PC-9 (cell line): Measurements from ENCODE around the gene AVPI1. TPM values are rescaled to one million over a fixed set of nuclear protein-coding genes. Genes with fewer than 3 reads are reported as not detected.

ENCODE experiments used
- BruUV-seq: library from RNA; stranded (reverse); fragments of 400-500 nt; replicated peaks from 2 replicates; lab custom pipeline; 2021; lab: Mats Ljungman, UMichigan
- CTCF ChIA-PET: fragments of 300-600 bp; sonication (Branson Sonifier 250); formaldehyde crosslinking; loops from one replicate; lab custom pipeline; 2022; ENCODE audit warnings: antibody characterized with exemption; lab: Charles Lee
- POLR2A ChIA-PET: fragments of 300-600 bp; sonication (Branson Sonifier 250); formaldehyde crosslinking; loops from one replicate; lab custom pipeline; 2022; ENCODE audit warnings: antibody characterized with exemption; ENCODE audit not compliant: unreplicated experiment; lab: Charles Lee
- DNase-seq, 2 experiments: peaks; one replicate each; pipeline versions ENCODE4 v3.0.0 to v3.0.0-alpha.2; 2015 to 2022; ENCODE audit warnings: mixed read lengths in 1 of 2
- H2AFZ ChIP-seq: fragments of 200-600 bp; sonication (generic); 2 replicates; pipeline ENCODE4 v1.8.1; 2017; ENCODE audit warnings: antibody characterized with exemption
- H3F3A ChIP-seq: fragments of 200-600 bp; sonication (generic); 2 replicates; pipeline ENCODE4 v1.8.1; 2017; ENCODE audit warnings: antibody characterized with exemption, mild to moderate bottlenecking, low read depth; ENCODE audit not compliant: insufficient read depth
- H3K27ac ChIP-seq: fragments of 200-600 bp; sonication (generic); 2 replicates; pipeline ENCODE4 v1.6.1; 2016; ENCODE audit warnings: mixed run types
- H3K27me3 ChIP-seq: fragments of 200-600 bp; sonication (generic); 2 replicates; pipeline ENCODE4 v1.6.1; 2016; ENCODE audit warnings: low read depth, mixed run types; ENCODE audit not compliant: insufficient read depth
- H3K36me3 ChIP-seq: fragments of 200-600 bp; sonication (generic); 2 replicates; pipeline ENCODE4 v1.6.1; 2016; ENCODE audit warnings: low read depth, mixed run types
- H3K4me1 ChIP-seq: fragments of 200-600 bp; sonication (generic); replicated peaks from 2 replicates; pipeline ENCODE4 v1.6.1; 2016; ENCODE audit warnings: mixed run types; ENCODE audit not compliant: insufficient read depth
- H3K4me2 ChIP-seq: fragments of 200-600 bp; sonication (generic); 2 replicates; pipeline ENCODE4 v1.6.1; 2017; ENCODE audit warnings: mixed run types
- H3K4me3 ChIP-seq: fragments of 200-600 bp; sonication (generic); 2 replicates; pipeline ENCODE4 v1.6.1; 2016; ENCODE audit warnings: mixed run types
- H3K79me2 ChIP-seq: fragments of 200-600 bp; sonication (generic); 2 replicates; pipeline ENCODE4 v1.6.1; 2017; ENCODE audit warnings: low read depth, mixed run types
- H3K9me2 ChIP-seq: fragments of 200-600 bp; sonication (generic); 2 replicates; pipeline ENCODE4 v1.8.1; 2017; ENCODE audit warnings: mild to moderate bottlenecking; ENCODE audit not compliant: insufficient read depth
- H3K9me3 ChIP-seq: fragments of 200-600 bp; sonication (generic); 2 replicates; pipeline ENCODE4 v1.8.1; 2016; ENCODE audit warnings: low read depth; ENCODE audit not compliant: insufficient read depth
- H4K20me1 ChIP-seq: fragments of 200-600 bp; sonication (generic); 2 replicates; pipeline ENCODE4 v1.8.1; 2017; ENCODE audit not compliant: insufficient read depth
- EZH2 ChIP-seq: fragments of 200-600 bp; sonication (generic); IDR thresholded peaks from 2 replicates; pipeline ENCODE4 v1.8.0; 2017; ENCODE audit warnings: antibody characterized with exemption, low read depth
- intact Hi-C: fragments of 100-400 bp; cut with micrococcal nuclease; formaldehyde crosslinking; loops from one replicate; pipeline ENCODE4 v1.10.0; 2022; ENCODE audit not compliant: unreplicated experiment
- total RNA-seq: library from RNA; stranded (reverse); gene quantifications from 2 replicates; pipeline ENCODE4 v1.2.3, GENCODE V29; 2021
- TF ChIP-seq, protein P1 (sequence below): fragments of 200-600 bp; sonication (generic); conservative IDR thresholded peaks from 2 replicates; pipeline ENCODE4 v1.6.1; 2017; ENCODE audit warnings: mixed run types, antibody characterized with exemption, mild to moderate bottlenecking, moderate library complexity

Gene AVPI1
- total RNA-seq, 1 experiment from 2014 or later = 20.5 TPM

DNA sequence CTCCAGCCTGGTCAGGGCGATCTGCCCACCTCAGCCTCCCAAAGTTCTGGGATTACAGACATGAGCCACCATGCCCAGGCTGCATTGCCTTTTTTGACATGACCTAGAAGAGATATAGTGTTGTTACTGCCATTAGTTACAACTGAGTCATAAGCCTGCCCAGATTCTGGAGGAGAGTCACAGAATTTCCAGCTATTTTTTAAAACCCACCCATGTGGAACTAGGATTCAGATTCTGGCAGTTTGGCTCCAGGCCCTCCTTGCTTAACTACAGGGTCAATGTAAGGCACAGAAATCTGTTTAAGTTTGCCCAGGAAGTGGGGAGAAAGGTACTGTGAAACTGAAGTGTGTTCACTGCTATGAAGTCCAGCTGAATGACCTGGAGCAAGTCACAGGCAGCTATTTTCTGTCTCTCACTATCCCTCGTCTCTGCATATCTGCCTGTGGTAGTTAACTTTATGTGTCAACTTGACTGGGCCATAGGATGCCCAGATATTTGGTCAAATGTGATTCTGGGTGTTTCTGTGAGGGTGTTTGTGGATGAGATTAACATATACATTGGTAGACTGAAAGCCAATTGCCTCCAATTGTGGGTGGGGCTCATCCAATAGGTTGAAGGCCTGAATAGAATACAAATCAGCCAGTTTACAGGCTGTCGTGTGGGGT, 18.1 kb upstream of the AVPI1 start:
- Histone ChIP-seq H3K9me2 (no peaks in the 10 kb centered on the region), H3K4me1 (0 out of 2 replicates have a peak, but pooled peaks cover 9% of the 10 kb centered on the region), H3K27me3 (no peaks in the 10 kb centered on the region), H2AFZ (no peak overlapping the region), H3K4me3 (no peak overlapping the region), H3K36me3 (no peaks in the 10 kb centered on the region), H3F3A (0 out of 2 replicates have a peak, but pooled peaks cover 5% of the 10 kb centered on the region), H3K79me2 (no peaks in the 10 kb centered on the region), H3K27ac (no peak overlapping the region), H3K9me3 (no peaks in the 10 kb centered on the region), H3K4me2 (no peak overlapping the region), H4K20me1 (no peaks in the 10 kb centered on the region)
- ChIA-PET CTCF (no interaction called here), POLR2A (no interaction called here)
- no TSS peak for BruUV-seq
- DNase-seq = no peak
- intact Hi-C loops = no loop called here
- TF ChIP-seq, protein P1, sequence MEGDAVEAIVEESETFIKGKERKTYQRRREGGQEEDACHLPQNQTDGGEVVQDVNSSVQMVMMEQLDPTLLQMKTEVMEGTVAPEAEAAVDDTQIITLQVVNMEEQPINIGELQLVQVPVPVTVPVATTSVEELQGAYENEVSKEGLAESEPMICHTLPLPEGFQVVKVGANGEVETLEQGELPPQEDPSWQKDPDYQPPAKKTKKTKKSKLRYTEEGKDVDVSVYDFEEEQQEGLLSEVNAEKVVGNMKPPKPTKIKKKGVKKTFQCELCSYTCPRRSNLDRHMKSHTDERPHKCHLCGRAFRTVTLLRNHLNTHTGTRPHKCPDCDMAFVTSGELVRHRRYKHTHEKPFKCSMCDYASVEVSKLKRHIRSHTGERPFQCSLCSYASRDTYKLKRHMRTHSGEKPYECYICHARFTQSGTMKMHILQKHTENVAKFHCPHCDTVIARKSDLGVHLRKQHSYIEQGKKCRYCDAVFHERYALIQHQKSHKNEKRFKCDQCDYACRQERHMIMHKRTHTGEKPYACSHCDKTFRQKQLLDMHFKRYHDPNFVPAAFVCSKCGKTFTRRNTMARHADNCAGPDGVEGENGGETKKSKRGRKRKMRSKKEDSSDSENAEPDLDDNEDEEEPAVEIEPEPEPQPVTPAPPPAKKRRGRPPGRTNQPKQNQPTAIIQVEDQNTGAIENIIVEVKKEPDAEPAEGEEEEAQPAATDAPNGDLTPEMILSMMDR = no peak
- no peak for TF ChIP-seq EZH2

DNA sequence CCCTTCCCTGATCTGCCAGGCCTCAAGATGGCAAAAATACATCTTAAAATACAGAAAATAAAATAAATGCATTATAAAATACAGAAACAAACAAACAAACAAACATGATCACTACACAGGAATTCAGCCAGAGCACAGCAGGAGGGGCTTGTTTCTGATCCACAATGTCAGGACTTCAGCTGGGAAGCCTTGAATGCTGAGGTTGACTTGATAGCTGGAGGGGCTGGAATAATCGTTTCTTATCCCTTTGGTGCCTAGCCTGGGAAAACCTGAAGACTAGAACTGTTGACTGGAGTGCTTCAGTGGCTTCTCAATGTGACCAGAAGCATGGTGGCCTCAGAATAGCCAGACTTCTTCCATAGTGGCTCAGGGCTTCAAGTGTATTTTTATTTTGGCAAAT, 17.3 kb upstream of the AVPI1 start:
- no peak for DNase-seq
- no peaks in the 10 kb centered on the region for H3K27me3 ChIP-seq
- H4K20me1 ChIP-seq = no peaks in the 10 kb centered on the region
- no peak overlapping the region for H2AFZ ChIP-seq
- H3K27ac ChIP-seq = no peak overlapping the region
- BruUV-seq = no TSS peak
- no peaks in the 10 kb centered on the region for H3K9me3 ChIP-seq
- no peak for TF ChIP-seq EZH2
- TF ChIP-seq, protein P1 = no peak
- POLR2A ChIA-PET = no interaction called here
- intact Hi-C loops = loop anchor here (5.0 kb wide), 1 partner anchor 343 kb away; no protein-coding TSS in a partner anchor
- no peaks in the 10 kb centered on the region for H3K79me2 ChIP-seq
- 0 out of 2 replicates have a peak, but pooled peaks cover 4% of the 10 kb centered on the region for H3K4me1 ChIP-seq
- H3K9me2 ChIP-seq = no peaks in the 10 kb centered on the region
- CTCF ChIA-PET = no interaction called here
- H3K36me3 ChIP-seq = no peaks in the 10 kb centered on the region
- H3K4me2 ChIP-seq = no peak overlapping the region
- no peak overlapping the region for H3K4me3 ChIP-seq
- H3F3A ChIP-seq = no peaks in the 10 kb centered on the region

GRCh38 chr10:97703398-97704067, 16.5 kb upstream of the AVPI1 start:
- Histone ChIP-seq H3K9me3 (no peaks in the 10 kb centered on the region), H3K79me2 (no peaks in the 10 kb centered on the region), H3K9me2 (no peaks in the 10 kb centered on the region), H4K20me1 (no peaks in the 10 kb centered on the region), H3K27me3 (no peaks in the 10 kb centered on the region), H3K4me2 (no peak overlapping the region), H3K27ac (no peak overlapping the region), H2AFZ (no peak overlapping the region), H3K4me1 (no peaks in the 10 kb centered on the region), H3K4me3 (no peak overlapping the region), H3F3A (no peaks in the 10 kb centered on the region), H3K36me3 (no peaks in the 10 kb centered on the region)
- no peak for TF ChIP-seq EZH2
- TF ChIP-seq, protein P1 = no peak
- no TSS peak for BruUV-seq
- ChIA-PET POLR2A (interaction anchor here (0.7 kb wide), 1 partner anchor 151 kb away, joined by 27 read pairs; no protein-coding TSS in a partner anchor), CTCF (interaction anchor here (0.7 kb wide), 2 partner anchors 11 to 14 kb away, joined by 8 to 26 read pairs; no protein-coding TSS in a partner anchor)
- DNase-seq = no peak
- intact Hi-C loops = loop anchor here (5.0 kb wide), 1 partner anchor 344 kb away; no protein-coding TSS in a partner anchor
